HG03558 (cell line): Measurements from ENCODE around the gene WWTR1.
A peak's percentile ranks its signal among the peaks of the same experiment; 100 is the strongest.

Experiments used
- ATAC-seq: cut with Tn5 transposase; IDR thresholded peaks from one replicate; pipeline ENCODE4 v1.9.1; 2021; ENCODE audit warnings: moderate number of reproducible peaks; ENCODE audit not compliant: unreplicated experiment; ENCODE audit errors: extremely low read depth

The WWTR1 gene

GRCh38 chr3:149599236-149599635 lies 58.6 kb downstream of the WWTR1 start:
- no peak for ATAC-seq

DNA sequence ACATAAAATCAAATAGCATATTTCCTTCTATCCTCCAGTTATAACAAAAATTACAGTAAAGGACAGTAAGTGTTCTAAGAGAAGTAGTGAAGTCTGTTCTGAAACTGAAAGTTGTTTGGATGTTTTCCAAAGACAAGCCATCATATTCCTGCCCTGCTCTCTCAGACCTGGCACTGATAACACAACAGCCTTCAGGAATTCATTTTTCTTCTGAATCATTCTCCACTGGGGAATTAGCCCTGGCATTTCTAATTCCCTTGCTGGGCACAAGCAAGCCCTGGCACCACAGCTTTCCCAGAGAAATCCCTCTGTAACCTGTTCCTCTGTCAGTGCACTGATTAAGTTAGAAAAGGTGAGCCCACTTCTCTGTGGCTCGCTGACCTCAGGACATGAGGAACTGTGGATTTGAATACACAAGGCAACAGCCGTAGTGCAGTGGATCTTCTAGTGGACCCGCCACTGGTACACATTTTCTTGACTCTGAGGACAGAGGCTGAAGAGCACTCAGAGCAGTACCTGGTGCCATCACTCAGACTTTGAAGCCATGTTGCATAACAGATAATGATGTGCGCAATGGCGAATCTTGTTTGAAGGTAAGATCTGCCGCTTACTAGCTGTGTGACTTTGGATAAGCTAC lies 61.6 kb downstream of the WWTR1 start:
- no peak for ATAC-seq

- ATAC-seq: no peak
Observed at GRCh38 chr3:149593418-149594160, 64.2 kb downstream of the WWTR1 start.

DNA sequence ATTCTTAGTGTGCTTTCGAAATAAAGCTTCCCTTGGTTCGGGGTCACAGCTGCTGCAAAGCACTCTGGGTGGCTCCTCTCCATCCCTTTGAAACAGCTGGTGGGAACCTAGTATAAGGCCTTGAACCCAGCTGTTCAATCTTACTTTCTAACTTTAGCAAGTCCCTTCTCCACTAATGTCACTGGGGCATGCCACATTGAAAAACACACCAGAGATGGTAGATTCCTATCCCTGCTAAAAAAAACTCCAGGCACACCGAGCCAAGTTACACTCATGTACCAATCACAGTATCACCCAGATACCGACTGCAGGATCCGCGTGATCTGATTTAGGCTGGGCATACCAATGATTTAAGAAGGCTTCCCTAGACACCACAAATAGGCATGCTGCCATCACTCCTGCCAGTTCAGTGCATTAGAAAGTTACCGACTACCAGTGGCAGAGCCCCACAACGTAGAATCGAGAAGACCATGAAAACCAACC lies 65.0 kb downstream of the WWTR1 start:
- ATAC-seq: no peak

GRCh38 chr3:149590691-149591441 lies 67.0 kb downstream of the WWTR1 start:
- no peak for ATAC-seq

GRCh38 chr3:149589332-149589731 lies 68.5 kb downstream of the WWTR1 start:
- no peak for ATAC-seq

- ATAC-seq: no peak
Observed at GRCh38 chr3:149588909-149589308, 68.9 kb downstream of the WWTR1 start.

DNA sequence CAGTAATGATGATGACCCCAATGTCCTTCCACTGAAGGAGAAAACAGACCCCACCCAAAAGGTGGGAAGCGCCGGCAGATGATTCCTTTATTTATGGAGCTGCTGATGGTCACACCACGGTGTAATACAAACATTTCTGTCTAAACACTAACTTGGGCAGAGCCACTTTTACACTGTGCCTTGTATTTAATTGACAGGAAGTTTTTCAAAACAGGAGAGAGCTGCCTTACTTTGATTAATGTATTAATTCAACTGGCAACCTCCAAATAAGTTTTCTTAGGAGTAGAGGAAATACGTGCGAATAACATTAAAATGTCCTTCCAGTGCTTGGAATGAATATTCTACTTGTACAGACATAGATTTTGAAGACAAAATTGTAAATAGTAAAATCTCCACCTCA lies 70.4 kb downstream of the WWTR1 start:
- ATAC-seq: no peak

DNA sequence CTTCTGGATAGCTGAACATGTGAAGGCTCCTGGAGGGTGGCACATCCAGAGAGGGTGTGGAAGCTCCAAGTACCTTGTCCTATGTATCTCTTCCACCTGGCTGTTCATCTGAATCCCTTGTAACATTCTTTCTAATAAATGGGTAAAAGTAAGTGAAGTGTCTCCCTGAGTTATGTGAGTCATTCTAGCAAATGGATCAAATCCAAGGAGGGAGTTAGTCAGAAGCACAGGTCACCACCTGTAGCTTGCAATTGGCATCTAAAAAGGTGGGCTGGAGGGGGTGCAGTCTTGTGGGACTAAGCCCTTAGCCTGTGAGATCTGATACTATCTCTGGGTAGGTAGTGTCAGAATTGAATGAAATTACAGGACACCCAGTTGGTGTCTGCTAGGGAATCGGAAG lies 71.0 kb downstream of the WWTR1 start:
- no peak for ATAC-seq

GRCh38 chr3:149585401-149585726 lies 72.5 kb downstream of the WWTR1 start:
- ATAC-seq: peak; percentile 90

DNA sequence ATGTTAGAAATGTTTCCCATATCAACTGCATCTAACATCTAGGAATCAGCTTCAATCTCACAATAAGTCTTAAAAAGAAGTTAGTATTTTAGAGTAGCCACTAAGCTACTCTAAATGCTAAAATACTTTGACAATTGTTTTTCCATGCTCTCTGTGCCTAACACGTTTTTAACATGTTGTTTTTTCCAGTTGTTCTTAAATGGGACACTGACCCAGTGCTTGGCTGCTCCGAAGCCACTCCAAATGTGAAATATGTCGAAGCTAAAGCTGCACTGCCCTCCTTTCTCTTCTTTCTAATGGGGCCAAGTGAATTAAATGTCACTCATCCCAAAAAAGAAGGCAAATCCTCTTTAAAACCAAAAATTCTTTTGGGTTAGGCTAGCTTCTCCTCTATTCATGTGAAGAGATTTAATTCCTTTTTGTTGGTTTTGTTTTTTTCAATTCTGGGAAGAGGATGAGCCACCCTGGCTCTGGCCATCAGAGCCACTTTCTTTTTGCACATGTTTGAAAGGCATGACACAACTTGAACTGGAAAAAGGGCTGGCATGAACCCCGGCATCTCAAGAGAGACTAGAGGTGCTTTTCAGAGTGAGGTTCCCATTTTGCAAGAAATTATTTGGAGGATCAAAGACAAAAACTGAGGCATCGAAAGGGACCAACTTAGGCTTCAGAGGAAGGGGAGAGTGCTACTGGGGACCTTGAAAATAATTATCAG lies 73.7 kb downstream of the WWTR1 start:
- no peak for ATAC-seq

DNA sequence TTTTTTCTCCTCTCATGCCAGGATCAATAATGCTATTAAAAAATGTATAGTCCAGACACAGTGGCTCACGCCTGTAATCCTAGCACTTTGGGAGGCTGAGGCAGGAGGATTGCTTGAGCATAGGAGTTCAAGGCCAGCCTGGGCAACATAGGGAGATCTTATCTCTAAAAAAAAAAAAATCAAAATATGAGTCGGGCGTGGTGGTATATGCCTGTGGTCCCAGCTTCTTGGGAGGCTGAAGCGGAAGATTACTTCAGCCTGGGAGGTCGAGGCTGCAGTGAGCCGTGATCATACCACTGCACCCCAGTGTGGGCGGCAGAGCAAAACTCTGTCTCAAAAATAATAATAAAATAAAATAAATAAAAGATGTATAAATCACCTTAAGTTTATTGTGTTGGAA lies 75.4 kb downstream of the WWTR1 start:
- ATAC-seq: no peak

- ATAC-seq: no peak
Observed at GRCh38 chr3:149581681-149582370, 76.0 kb downstream of the WWTR1 start.

GRCh38 chr3:149581248-149581647 lies 76.6 kb downstream of the WWTR1 start:
- no peak for ATAC-seq

- no peak for ATAC-seq
Observed at GRCh38 chr3:149579838-149580542, 77.8 kb downstream of the WWTR1 start.

GRCh38 chr3:149579161-149579560 lies 78.7 kb downstream of the WWTR1 start:
- no peak for ATAC-seq

DNA sequence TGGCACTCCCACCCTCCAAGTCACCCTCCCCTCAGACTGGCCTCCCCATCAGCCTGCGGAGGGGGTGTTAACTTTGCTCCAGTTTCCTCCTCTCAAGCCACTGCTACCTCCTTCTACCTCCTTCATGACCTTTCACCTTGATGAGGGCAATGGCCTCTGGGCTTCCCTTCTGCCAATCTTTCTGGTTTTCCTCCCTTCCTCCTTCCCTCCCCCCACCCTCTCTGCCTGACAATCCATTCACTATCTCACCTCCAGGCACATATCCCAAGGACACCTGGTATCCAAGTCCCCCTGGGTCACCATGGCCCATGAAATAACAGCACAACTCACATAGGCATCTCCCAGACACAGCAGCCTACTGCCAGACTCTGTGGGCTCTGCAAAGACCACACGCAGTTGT lies 80.0 kb downstream of the WWTR1 start:
- ATAC-seq: no peak

GRCh38 chr3:149575961-149576564 lies 81.8 kb downstream of the WWTR1 start:
- ATAC-seq: no peak
